Esophagus squamous epithelium (tissue), 4 donors: ENCODE results near the gene PCSK5.

Experiments used
- CTCF ChIP-seq, 6 experiments: fragments of 450-650 bp in 4 of 6; fragments of 200-600 bp in 2 of 6; sonication (generic) in 2 of 6; IDR thresholded peaks; one replicate each; pipeline ENCODE4 v1.5.1; 2016 to 2019; ENCODE audit warnings: antibody characterized with exemption in 6 of 6, mild to moderate bottlenecking in 4 of 6, moderate library complexity in 4 of 6
- POLR2A ChIP-seq, 4 donors: fragments of 450-650 bp; IDR thresholded peaks; one replicate each; pipeline ENCODE4 v1.6.1; 2017; ENCODE audit warnings: antibody characterized with exemption in 4 of 4, mild to moderate bottlenecking in 4 of 4, moderate library complexity in 3 of 4

- TF ChIP-seq CTCF (IDR thresholded peaks at IDR 0.05), result no peak
- no peak for TF ChIP-seq POLR2A (IDR thresholded peaks at IDR 0.05)
Measured at GRCh38 chr9:76018761-76019160, 128.3 kb downstream of the PCSK5 start.
